SIG-M5 treated with dmso at 0.1 percent for 504 hours (cell line): ENCODE measurements around the gene MRPL54.
A peak's percentile ranks its signal among the peaks of the same experiment; 100 is the strongest.

ENCODE experiments used
- DNase-seq: peaks from one replicate; lab custom pipeline; 2025; ENCODE audit not compliant: unreplicated experiment; lab: John Stamatoyannopoulos, UW

Gene MRPL54

GRCh38 chr19:3783660-3784584 is 21.4 kb downstream of the MRPL54 start:
- no peak for DNase-seq

DNA sequence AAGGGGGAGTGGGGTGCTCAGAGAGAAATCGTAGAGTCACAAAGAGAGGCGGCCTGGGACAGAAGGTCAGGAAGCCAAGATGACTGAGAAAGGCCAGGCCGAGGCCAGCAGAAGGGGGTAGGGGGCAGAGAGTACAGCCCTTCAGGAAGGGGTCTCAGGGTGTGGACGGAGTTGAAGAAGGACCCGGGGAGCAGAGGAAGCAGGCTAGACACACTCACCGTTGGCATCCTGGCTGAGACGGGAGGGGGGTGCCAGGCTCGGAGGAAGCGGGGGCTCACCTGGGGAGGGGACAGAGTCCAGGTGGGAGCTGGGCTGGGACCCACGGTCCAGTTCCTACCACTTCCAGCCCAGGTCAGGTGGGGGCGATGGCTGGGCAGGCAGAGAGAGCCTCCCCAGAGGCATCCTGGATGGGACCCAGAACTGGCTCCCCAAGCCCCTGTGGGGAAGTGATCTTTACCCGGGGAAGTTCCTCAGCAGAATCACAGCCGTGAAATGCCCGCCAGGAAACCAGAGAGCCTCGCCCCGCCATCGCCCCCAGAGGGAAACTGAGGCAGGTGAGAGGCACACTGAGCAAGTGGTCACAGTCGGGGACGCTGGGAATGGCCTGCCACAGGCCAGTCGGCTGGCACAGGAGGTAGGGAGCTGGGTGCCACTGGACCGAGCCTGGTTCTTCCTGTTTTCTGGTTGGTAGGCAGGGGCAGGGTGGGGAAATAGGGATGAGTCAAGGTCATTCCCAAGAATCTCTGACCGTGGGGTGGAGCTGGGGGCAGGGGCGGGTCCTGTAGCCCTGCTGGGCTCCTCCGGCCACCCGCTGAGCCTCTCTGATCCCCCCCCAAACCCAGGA is 22.3 kb downstream of the MRPL54 start:
- DNase-seq: no peak

DNA sequence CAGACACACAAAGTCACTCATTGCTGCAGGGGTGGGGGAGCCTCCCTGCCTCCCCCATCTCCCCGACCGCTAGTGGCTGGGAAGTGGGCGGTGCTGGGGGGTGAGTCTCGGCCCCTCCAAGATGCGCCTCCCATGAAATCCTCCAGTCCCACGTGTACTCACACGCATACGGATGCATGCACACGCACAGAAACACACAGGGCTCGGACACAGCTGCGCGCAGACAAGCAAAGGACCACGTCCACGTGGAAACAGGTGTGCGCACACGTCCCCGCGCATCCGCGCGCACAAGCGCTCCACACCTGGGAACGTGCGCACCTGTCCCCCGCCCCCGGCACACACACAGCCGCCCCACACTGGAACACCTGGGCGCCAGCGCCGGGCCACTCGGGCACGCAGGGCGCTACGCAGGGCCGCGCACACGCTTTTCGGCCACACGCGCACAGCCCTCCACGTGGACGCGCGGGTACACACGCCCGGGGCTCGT is 23.0 kb downstream of the MRPL54 start:
- DNase-seq: peak; percentile 41

DNA sequence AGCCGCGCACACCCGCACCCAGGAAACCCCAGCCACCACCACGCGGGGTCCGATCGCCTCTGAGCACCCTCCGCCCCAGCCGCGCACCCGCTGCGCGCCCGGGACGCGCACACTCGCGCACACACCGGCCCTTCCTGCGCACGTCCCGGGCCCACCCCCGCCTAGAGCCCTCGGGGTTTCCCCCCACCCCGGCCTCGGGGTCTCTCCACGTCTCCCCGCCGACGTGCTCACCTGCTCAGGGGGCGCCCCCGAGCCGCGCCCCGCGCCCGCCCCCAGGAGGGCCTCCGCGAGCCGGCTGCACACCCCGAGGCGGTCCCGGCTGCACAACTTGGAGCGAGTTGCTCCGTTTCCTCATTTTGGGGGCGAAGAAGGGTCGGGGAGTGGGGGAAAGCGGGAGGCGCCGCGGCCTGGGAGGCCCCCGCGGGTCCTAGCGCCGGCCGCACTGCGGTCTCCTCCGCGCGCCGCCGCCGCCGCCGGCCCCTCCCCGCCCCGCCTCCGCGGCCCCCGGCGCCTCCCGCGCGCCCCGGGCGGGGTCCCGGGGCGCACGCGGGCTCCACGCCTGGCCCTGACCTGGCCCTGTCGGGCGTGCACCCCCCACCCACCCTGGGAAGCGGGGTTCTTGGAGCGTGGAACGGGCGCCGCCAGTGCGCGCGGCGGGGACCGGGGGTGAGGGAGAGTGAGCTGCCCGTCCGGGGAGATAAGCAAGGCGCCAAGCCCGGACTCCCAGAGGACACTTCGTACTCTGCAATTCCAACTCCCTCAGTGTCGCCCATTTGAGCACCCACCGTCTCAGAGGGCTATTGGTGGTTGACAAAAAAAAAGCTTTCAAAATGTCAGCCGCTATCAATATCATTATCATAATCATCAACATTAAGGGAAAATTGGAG is 23.7 kb downstream of the MRPL54 start, which contains the start of gene MATK:
TSS of gene MATK (minus strand) at position 444 of the 887 bp plus-strand sequence. CDS start 1,246 bp downstream, outside the sequence.
- peak; percentile 79 for DNase-seq

- DNase-seq: no peak
Measured at GRCh38 chr19:3788996-3789778, 26.7 kb downstream of the MRPL54 start.

GRCh38 chr19:3790209-3790734 is 27.8 kb downstream of the MRPL54 start:
- DNase-seq: no peak

- DNase-seq: no peak
Measured at GRCh38 chr19:3790941-3791340, 28.5 kb downstream of the MRPL54 start.

GRCh38 chr19:3792114-3792513 is 29.6 kb downstream of the MRPL54 start:
- DNase-seq: no peak

- DNase-seq: no peak
Measured at GRCh38 chr19:3793799-3794198, 31.3 kb downstream of the MRPL54 start.

DNA sequence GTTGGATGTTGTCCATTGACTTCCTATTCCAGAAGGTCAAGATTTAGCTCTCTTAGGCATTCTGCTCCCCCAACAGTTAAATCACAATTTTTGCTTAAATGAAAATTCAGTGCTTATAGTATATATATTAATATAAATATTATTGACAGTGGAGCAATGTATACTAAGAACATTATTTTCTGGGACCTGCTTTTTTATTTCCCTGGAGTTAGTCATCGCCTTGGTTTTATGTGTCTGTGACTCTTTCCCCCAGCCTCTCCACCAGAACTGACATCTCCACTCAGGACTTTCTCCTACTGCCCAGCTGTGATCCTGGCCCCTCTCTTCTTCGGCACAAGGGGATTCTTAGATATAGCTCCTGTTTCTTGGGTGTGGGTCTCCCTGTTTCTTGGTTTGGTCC is 33.9 kb downstream of the MRPL54 start:
- no peak for DNase-seq

GRCh38 chr19:3798137-3798536 is 35.7 kb downstream of the MRPL54 start:
- no peak for DNase-seq

GRCh38 chr19:3800996-3801395 is 38.5 kb downstream of the MRPL54 start:
- DNase-seq: no peak

DNA sequence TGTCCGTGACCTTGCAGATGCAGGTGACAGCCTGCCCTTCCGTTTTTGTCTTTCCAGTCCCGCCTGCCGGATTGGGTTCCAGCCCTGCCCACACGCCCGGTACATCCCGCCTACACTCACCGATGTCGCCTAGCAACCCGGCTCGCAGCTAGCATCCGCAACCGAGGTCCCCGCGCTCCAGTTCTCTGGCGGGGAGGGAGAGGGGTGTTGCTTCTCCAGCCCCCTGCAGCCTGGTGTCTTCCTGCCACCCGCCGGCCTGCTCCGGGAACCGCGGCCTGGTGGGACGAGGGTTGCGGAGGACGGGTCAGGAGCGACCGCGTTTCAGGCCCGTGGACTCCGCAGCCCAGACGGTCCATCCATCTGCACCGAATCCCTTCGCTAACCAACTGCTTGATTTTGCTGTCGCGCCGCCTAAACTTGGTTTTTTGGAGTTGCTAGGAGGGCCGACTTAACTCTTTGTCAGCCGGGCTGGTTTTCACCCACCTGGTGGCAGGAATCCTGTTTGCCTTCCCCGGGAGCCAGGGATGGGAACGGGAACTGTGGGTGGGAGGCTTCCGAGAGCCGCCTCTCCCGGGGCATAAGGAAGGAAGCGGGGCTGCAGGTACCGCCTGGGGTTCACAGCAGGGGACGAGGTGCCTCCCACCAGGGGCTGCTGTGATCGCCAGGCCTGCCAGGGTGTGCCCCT is 39.1 kb downstream of the MRPL54 start:
- no peak for DNase-seq

GRCh38 chr19:3803114-3803888 is 40.8 kb downstream of the MRPL54 start:
- DNase-seq: no peak

GRCh38 chr19:3803986-3804385 is 41.5 kb downstream of the MRPL54 start:
- no peak for DNase-seq

GRCh38 chr19:3804429-3804828 is 41.9 kb downstream of the MRPL54 start:
- no peak for DNase-seq

DNA sequence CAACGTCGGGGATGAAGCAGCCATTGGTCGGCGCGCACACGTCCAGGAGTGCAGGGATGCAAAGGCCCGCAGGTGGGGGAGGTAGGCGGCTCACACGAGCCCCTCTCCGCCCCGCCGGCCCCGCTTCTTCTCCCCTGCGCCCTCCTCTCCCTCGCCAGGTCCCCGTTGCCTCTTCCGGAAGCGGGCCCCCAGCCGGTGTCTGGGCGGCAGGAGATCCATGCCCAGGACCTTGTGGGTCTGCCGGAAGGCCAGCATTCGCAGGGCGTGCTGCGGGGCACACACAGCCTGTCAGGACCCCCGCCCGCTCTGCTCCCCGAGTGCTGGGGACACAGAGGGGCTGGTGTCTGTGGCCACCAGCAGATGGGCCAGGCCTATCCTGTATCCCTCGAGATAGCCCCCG is 43.4 kb downstream of the MRPL54 start:
- no peak for DNase-seq

DNA sequence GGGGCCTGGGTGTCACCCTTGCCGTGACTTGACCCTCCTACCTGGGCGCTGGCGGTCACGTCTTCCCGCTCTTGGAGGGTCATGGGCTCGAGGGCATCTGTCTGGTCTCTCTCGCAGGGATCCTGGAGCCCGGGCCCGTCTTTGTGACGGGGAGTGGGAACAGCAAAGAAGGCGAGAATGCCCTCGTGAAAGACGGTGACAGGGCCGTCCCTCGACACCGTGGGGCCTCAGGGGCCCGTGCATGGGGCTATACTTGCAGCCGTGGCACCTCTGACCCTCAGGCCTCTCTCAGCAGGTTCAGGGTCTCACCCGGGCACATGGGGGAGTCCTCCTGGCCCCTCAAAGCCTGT is 44.6 kb downstream of the MRPL54 start:
- DNase-seq: no peak
